H7 (cell line): Measurements from ENCODE around the gene IPO13. TPM values are rescaled to one million over a fixed set of nuclear protein-coding genes. Genes with fewer than 3 reads are reported as not detected.

Experiments
- DNase-seq: peaks from one replicate; pipeline ENCODE4 v3.0.0; 2012
- H3K27me3 ChIP-seq: 2 replicates; pipeline ENCODE4 v1.6.0; 2011; ENCODE audit warnings: mild to moderate bottlenecking, low read length; ENCODE audit not compliant: control insufficient read depth, insufficient read depth
- H3K36me3 ChIP-seq: replicated peaks from 2 replicates; pipeline ENCODE4 v1.5.1; 2011; ENCODE audit warnings: low read length; ENCODE audit not compliant: control insufficient read depth, insufficient read depth
- H3K4me3 ChIP-seq: 2 replicates; pipeline ENCODE4 v1.5.1; 2011; ENCODE audit warnings: low read depth, mild to moderate bottlenecking, control low read depth, low read length, moderate library complexity; ENCODE audit not compliant: insufficient read depth
- total RNA-seq: library from RNA; depleted of rRNA; stranded (reverse); fragments of >200 nt; shearing (Covaris generic); gene quantifications from 2 replicates; pipeline ENCODE4 v1.2.3, GENCODE V29; 2014

The IPO13 gene
- total RNA-seq, 1 experiment from 2014 or later, result 34.2 TPM

DNA sequence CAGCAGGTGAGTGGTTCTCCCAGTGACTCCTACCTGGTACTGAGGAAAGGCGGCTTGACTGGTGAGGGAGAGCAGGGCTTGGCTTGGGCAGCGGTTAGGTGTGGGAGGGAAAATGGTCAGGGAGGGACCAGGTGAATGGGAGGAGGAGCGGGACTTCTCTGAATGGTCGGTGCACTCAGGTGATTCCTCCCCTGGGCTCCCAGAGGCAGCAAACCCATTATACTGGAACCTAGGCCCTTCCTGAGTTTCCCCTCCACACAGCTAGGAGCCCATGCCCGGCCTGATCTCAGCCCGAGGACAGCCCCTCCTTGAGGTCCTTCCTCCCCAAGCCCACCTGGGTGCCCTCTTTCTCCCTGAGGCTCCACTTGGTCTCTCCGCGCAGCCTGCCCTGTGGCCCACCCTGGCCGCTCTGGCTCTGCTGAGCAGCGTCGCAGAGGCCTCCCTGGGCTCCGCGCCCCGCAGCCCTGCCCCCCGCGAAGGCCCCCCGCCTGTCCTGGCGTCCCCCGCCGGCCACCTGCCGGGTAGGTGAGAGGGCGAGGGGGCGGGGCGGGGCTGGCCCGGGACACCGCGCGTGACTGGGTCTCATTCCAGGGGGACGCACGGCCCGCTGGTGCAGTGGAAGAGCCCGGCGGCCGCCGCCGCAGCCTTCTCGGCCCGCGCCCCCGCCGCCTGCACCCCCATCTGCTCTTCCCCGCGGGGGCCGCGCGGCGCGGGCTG is 10.9 kb upstream of the IPO13 start:
- Histone ChIP-seq H3K4me3 (peak overlapping the region; percentile 59), H3K27me3 (peaks cover 16% of the 10 kb centered on the region), H3K36me3 (peaks cover 1% of the 10 kb centered on the region)
- peak; percentile 85 for DNase-seq

GRCh38 chr1:43936431-43937151 is 10.2 kb upstream of the IPO13 start:
- H3K4me3 ChIP-seq, result peak overlapping the region; percentile 59
- H3K27me3 ChIP-seq, result peaks cover 16% of the 10 kb centered on the region
- peaks cover 1% of the 10 kb centered on the region for H3K36me3 ChIP-seq
- peak; percentile 86 for DNase-seq

DNA sequence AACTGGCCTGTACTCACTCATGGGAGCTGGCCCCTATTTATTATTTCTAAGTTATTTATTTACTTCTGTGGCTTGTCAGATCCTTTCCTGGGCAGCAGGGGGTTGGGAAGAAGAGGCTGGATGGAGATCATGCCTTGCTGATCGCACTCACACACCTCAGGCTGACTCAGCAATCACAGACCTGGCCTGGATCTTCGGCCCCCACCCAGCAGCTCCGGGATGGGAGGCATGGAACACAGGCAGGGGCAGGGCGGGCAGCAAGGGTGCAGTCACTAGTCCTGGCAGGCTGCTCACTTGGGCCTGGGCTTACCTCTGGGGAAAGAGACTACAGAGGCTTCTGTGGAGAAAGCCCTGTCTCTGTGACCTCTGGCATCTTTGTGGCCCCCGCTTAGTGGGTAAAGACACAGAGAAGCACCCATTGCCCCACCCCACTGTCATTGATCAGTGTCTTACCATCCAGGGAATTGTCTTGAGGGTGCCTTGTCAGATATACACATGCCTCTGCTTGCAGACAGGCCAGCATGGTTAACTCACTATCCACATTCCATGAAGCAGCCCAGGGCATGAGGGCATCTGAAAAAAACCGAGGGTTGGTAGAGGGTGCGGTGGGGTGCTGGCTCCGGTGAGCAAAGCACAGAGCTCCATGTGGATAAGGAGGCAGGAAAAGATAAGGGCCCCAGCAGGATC is 9.4 kb upstream of the IPO13 start:
- Histone ChIP-seq H3K27me3 (peaks cover 14% of the 10 kb centered on the region), H3K4me3 (peak overlapping the region; percentile 59; the same call in 1 of the 2 replicates), H3K36me3 (peaks cover 1% of the 10 kb centered on the region)
- DNase-seq, result no peak

GRCh38 chr1:43938383-43938782 is 8.4 kb upstream of the IPO13 start:
- Histone ChIP-seq H3K27me3 (peaks cover 9% of the 10 kb centered on the region; the same call in 1 of the 2 replicates), H3K4me3 (no peak overlapping the region), H3K36me3 (peaks cover 1% of the 10 kb centered on the region)
- DNase-seq, result no peak

- H3K36me3 ChIP-seq, result peaks cover 1% of the 10 kb centered on the region
Observed at GRCh38 chr1:43938892-43939587, 7.7 kb upstream of the IPO13 start.

GRCh38 chr1:43942411-43942810 is 4.3 kb upstream of the IPO13 start:
- no peak for DNase-seq
- no peaks in the 10 kb centered on the region; the same call in 1 of the 2 replicates for H3K27me3 ChIP-seq
- H3K4me3 ChIP-seq, result no peak overlapping the region

More at GRCh38 chr1:43938892-43939587, 7.7 kb upstream of the IPO13 start:
- Histone ChIP-seq H3K4me3 (no peak overlapping the region), H3K27me3 (peaks cover 9% of the 10 kb centered on the region; the same call in 1 of the 2 replicates)
- no peak for DNase-seq

DNA sequence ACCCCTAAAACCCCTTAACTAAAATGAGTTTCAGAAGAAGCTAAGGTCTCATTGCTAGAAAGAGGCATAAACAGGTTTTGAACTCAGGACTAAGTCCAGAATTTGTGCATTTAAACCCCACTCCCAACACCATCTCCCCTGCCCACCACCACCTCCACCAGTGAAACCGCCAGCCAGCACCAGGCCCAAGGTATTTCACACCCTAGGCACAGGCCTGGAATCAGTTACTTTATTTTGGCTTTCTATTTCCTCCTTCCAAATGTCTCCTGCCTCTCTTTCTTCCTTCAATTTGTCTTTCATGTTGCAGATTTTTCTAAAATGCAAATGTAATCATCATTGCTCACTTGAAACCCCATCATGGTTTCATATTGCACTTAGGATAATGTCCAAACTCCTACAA is 1.9 kb upstream of the IPO13 start:
- no peaks in the 10 kb centered on the region for H3K36me3 ChIP-seq
- no peaks in the 10 kb centered on the region for H3K27me3 ChIP-seq
- H3K4me3 ChIP-seq, result no peak overlapping the region
- no peak for DNase-seq

More at GRCh38 chr1:43942411-43942810, 4.3 kb upstream of the IPO13 start:
- peaks cover under 1% of the 10 kb centered on the region; the same call in 1 of the 2 replicates for H3K36me3 ChIP-seq

DNA sequence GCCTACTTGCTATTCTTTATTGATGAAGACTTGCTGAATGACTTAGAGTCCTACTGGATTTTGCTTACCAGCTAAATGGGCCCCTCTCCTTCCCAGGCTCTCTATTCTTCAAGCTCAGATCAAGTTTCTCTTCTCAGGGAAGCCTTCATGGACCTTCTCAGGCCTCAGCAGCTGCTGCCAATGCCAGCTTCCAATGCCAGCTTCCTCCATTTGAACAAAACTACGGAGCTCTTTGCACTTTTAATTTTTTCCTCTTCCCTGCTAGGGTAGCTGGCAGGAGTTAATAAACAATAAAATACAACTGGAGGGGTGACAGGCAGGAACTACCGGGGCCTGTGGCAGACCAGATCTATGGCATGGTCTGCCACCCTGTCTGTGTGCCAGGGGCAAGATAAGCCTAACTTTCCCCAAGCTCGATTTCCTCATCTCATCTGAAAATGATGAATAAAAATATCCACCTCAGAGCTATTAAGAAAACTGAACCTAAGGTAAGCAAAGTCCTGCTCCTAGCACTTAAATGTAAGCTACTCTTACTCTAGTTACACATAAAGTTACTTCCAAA is 995 bp upstream of the IPO13 start:
- no peaks in the 10 kb centered on the region for H3K27me3 ChIP-seq
- H3K36me3 ChIP-seq, result no peaks in the 10 kb centered on the region
- no peak for DNase-seq
- peak overlapping the region; percentile 84 for H3K4me3 ChIP-seq

- peak; percentile 78 for DNase-seq
- Histone ChIP-seq H3K4me3 (peak overlapping the region; percentile 84), H3K27me3 (no peaks in the 10 kb centered on the region)
Observed at GRCh38 chr1:43947061-43947873, 517 bp downstream of the IPO13 start.

DNA sequence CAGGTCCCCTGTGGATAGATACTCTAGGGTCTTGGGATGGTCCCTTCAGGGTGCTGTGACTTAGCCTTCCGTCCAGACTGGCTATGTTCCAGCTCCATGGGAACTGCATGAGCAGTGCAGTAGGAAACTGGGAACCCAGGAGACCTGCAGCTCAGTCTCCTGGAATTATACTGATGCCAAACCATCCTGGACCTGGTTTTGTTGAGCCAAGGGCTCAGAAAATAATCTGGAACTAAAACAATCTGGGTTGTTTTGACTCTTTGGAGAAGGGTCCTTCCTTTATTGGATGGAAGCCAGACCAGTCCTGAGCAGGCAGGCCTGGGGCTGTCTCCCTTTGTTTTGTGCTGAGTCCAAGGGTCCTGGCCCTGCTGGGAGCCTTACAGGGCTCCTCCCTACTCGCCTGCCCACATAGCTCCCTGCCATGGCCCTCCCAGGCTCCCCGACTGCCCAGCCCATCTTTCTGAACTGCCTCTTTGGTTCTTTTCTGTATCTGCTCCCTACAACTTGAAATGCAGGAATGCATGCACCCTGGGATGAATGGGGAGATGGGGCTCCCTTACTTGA is 1.2 kb downstream of the IPO13 start:
- Histone ChIP-seq H3K36me3 (no peaks in the 10 kb centered on the region), H3K27me3 (no peaks in the 10 kb centered on the region), H3K4me3 (no peak overlapping the region)
- DNase-seq, result no peak

More at GRCh38 chr1:43947061-43947873, 517 bp downstream of the IPO13 start:
- no peaks in the 10 kb centered on the region for H3K36me3 ChIP-seq

DNA sequence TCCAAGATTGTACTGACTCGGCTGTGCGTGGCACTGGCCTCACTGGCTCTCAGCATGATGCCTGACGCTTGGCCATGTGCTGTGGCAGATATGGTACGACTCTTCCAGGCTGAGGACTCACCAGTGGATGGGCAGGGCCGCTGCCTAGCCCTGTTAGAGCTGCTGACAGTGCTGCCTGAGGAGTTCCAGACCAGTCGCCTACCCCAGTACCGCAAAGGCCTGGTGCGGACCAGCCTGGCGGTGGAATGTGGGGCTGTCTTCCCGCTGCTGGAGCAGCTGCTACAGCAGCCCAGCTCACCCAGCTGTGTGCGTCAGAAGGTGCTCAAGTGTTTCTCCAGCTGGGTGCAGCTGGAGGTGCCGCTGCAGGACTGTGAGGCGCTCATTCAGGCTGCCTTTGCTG is 2.9 kb downstream of the IPO13 start:
- Histone ChIP-seq H3K36me3 (no peaks in the 10 kb centered on the region), H3K27me3 (no peaks in the 10 kb centered on the region)
- DNase-seq, result no peak

GRCh38 chr1:43951021-43951985 is 4.6 kb downstream of the IPO13 start:
- Histone ChIP-seq H3K27me3 (no peaks in the 10 kb centered on the region), H3K36me3 (no peaks in the 10 kb centered on the region), H3K4me3 (no peak overlapping the region)
- no peak for DNase-seq

More for the DNA sequence above, 2.9 kb downstream of the IPO13 start:
- no peak overlapping the region for H3K4me3 ChIP-seq
